ENCODE results near the gene CSTB.

Gene CSTB

DNA sequence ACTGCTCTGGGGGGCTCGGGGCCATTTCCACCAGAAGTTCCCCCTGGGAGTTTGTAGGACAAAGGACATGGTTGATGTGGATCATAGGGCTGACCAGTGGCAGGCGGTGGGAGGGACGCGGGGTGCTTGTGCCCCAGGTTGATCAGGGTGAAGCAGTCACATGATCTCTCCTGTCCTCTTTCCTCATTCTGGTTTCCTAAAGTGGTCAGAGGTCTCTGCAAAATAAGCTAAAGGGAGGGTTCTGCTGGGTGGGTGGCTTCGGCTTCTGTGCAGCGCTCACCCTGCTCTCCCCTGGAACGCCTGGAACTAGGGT, 48.0 kb downstream of the CSTB start:
- TF ChIP-seq TAF1 (IDR thresholded peaks at IDR 0.05; ENCODE audit: low read depth, low read length) (no peak), POU2F2 (IDR thresholded peaks at IDR 0.05; ENCODE audit: low read depth, low read length) (no peak), PAX5 (IDR thresholded peaks at IDR 0.05; ENCODE audit: insufficient read depth, low read length, severe bottlenecking) (no peak), POLR2AphosphoS5 (IDR thresholded peaks at IDR 0.05; ENCODE audit: low read depth, low read length) (no peak), SPI1 (IDR thresholded peaks at IDR 0.05; ENCODE audit: low read depth, low read length) (no peak), POLR2A (IDR thresholded peaks at IDR 0.05; ENCODE audit: low read depth, low read length) (no peak)

GRCh38 chr21:43727519-43728153, 48.5 kb downstream of the CSTB start:
- TF ChIP-seq PAX5 (IDR thresholded peaks at IDR 0.05; ENCODE audit: insufficient read depth, low read length, severe bottlenecking) (no peak), POLR2AphosphoS5 (IDR thresholded peaks at IDR 0.05; ENCODE audit: low read depth, low read length) (no peak), POLR2A (IDR thresholded peaks at IDR 0.05; ENCODE audit: low read depth, low read length) (no peak), TAF1 (IDR thresholded peaks at IDR 0.05; ENCODE audit: low read depth, low read length) (no peak), POU2F2 (IDR thresholded peaks at IDR 0.05; ENCODE audit: low read depth, low read length) (no peak), SPI1 (IDR thresholded peaks at IDR 0.05; ENCODE audit: low read depth, low read length) (no peak)
- FAIRE-seq (no peak), DNase-seq (ENCODE audit: insufficient read length, low spot score) (no peak)

More for the DNA sequence above, 48.0 kb downstream of the CSTB start:
- DNase-seq (ENCODE audit: insufficient read length, low spot score) (no peak), FAIRE-seq (no peak)

- peak; percentile 31 for FAIRE-seq
These were observed 49.2 kb downstream of the CSTB start for GRCh38 chr21:43726686-43727518.

More at GRCh38 chr21:43726686-43727518, 49.2 kb downstream of the CSTB start:
- DNase-seq (ENCODE audit: insufficient read length, low spot score), result no peak
- no peak for TF ChIP-seq POLR2A (IDR thresholded peaks at IDR 0.05; ENCODE audit: low read depth, low read length)
- 0 out of 2 replicates have a peak, but pooled peaks have one; percentile 40 for TF ChIP-seq POLR2AphosphoS5 (IDR thresholded peaks at IDR 0.05; ENCODE audit: low read depth, low read length)
- no peak for TF ChIP-seq SPI1 (IDR thresholded peaks at IDR 0.05; ENCODE audit: low read depth, low read length)

Measured in GM12891 (cell line).